AG10803 (cell line): ENCODE results near the gene TMEM121B.

Experiments used
- DNase-seq: peaks from one replicate; pipeline ENCODE4 v3.0.0; 2010; ENCODE audit warnings: low read depth
- H3K4me3 ChIP-seq: 2 replicates; pipeline ENCODE4 v1.5.1; 2011; ENCODE audit warnings: mild to moderate bottlenecking, low read length, control low read depth
- CTCF ChIP-seq: conservative IDR thresholded peaks from 2 replicates; pipeline ENCODE4 v1.5.1; 2011; ENCODE audit warnings: mild to moderate bottlenecking, low read length, control low read depth, inconsistent platforms

Gene TMEM121B

DNA sequence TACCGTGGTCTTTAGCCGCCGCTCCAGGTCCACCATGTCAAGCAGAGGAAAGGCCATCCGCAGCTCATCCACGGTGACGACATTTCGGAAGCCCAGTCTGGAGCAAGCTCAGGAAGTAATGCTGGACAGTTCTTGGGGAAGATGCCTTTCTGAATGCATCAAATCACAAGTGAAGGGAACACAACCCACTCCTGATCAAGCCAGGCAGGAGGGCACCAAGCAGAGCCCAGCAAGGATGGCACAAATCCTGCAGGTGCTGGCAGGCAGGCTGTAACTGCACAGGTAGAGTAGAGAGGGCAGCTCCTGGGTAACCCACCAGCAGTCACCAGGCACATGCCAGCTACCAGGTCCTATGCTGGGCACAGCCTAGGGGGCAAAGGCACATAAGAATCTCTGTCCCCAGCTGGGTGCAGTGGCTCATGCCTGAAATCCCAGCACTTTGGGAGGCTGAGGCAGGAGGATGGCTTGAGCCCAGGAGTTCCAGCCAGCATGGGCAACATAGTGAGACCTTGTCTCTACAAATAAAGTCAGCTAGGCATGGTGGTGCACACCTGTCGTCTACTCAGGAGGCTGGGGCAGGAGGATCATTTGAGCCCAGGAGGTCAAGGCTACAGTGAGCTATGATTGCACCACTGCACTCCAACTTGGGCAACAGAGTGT is 24.0 kb upstream of the TMEM121B start:
- H3K4me3 ChIP-seq, result no peak overlapping the region
- TF ChIP-seq CTCF, result no peak
- DNase-seq, result no peak

GRCh38 chr22:17143826-17144225 is 22.7 kb upstream of the TMEM121B start:
- DNase-seq, result no peak
- TF ChIP-seq CTCF, result no peak
- no peak overlapping the region for H3K4me3 ChIP-seq

GRCh38 chr22:17143101-17143500 is 21.9 kb upstream of the TMEM121B start:
- H3K4me3 ChIP-seq, result no peak overlapping the region
- TF ChIP-seq CTCF, result no peak
- no peak for DNase-seq

- DNase-seq, result no peak
- no peak overlapping the region for H3K4me3 ChIP-seq
- no peak for TF ChIP-seq CTCF
Measured at GRCh38 chr22:17140826-17141766, 19.9 kb upstream of the TMEM121B start.

- H3K4me3 ChIP-seq, result no peak overlapping the region
Measured at GRCh38 chr22:17140022-17140421, 18.9 kb upstream of the TMEM121B start.

DNA sequence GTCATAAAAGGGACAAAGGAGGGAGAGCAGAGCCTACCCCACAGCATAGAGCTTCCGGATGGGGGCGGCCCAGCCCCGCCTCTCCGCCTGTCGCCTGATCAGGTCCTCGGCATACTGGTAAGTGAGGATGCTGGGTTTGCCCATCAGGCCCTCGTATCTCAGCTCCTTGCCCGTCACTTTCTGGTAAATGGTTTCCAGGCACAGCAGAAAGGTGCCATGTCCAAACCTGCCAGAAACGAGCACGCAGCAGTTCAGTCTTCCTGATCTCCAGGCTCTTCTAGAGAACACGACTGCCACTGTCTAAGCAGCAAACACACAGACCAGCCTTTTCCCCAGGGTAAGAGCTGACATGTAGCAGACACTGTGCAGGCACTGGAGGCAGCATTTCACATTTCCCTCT is 17.4 kb upstream of the TMEM121B start:
- no peak for DNase-seq
- H3K4me3 ChIP-seq, result no peak overlapping the region
- no peak for TF ChIP-seq CTCF

More at GRCh38 chr22:17140022-17140421, 18.9 kb upstream of the TMEM121B start:
- TF ChIP-seq CTCF, result no peak
- no peak for DNase-seq
